SU-DHL-6 (cell line): ENCODE data around the gene BAD.
A peak's percentile ranks its signal among the peaks of the same experiment; 100 is the strongest.

ENCODE experiments used
- H2AFZ ChIP-seq: fragments of 200-600 bp; sonication (generic); 2 replicates; pipeline ENCODE4 v1.6.1; 2014; ENCODE audit warnings: low read depth, mild to moderate bottlenecking, moderate library complexity, mixed read lengths, antibody characterized with exemption, low read length; ENCODE audit not compliant: severe bottlenecking
- H3F3A ChIP-seq: fragments of 200-600 bp; shearing (Covaris generic); 2 replicates; pipeline ENCODE4 v1.6.0; 2016; ENCODE audit warnings: antibody characterized with exemption, mild to moderate bottlenecking; ENCODE audit not compliant: insufficient read depth
- H3K27ac ChIP-seq: fragments of 200-600 bp; sonication (generic); 2 replicates; pipeline ENCODE4 v1.5.1; 2016; ENCODE audit warnings: low read depth, mild to moderate bottlenecking, low read length, moderate library complexity, mixed read lengths
- H3K27me3 ChIP-seq: fragments of 200-600 bp; sonication (generic), shearing (Covaris generic); 2 replicates; pipeline ENCODE4 v1.6.0; 2014; ENCODE audit warnings: mild to moderate bottlenecking, low read length
- H3K36me3 ChIP-seq: fragments of 200-600 bp; sonication (generic); 2 replicates; pipeline ENCODE4 v1.6.1; 2014; ENCODE audit warnings: mild to moderate bottlenecking, low read length, mixed read lengths
- H3K4me2 ChIP-seq: fragments of 300-600, 200-600 bp; shearing (Covaris generic), sonication (generic); 2 replicates; pipeline ENCODE4 v1.6.0; 2014; ENCODE audit warnings: low read length, low read depth, mild to moderate bottlenecking; ENCODE audit not compliant: poor library complexity, severe bottlenecking
- H3K4me3 ChIP-seq: fragments of 200-600 bp; sonication (generic); 2 replicates; pipeline ENCODE4 v1.5.1; 2014; ENCODE audit warnings: antibody characterized with exemption, low read length, mild to moderate bottlenecking, mixed read lengths; ENCODE audit not compliant: insufficient read depth, poor library complexity, severe bottlenecking
- H3K79me2 ChIP-seq: fragments of 200-600 bp; sonication (generic); 2 replicates; pipeline ENCODE4 v1.6.1; 2014; ENCODE audit warnings: mild to moderate bottlenecking, low read length, moderate library complexity; ENCODE audit not compliant: insufficient read depth
- H3K9ac ChIP-seq: fragments of 200-600 bp; sonication (generic); 2 replicates; pipeline ENCODE4 v1.7.0; 2014; ENCODE audit warnings: mild to moderate bottlenecking, low read length
- H3K9me2 ChIP-seq: fragments of 200-600 bp; sonication (generic); replicated peaks from 2 replicates; pipeline ENCODE4 v1.6.1; 2014; ENCODE audit warnings: low read length; ENCODE audit not compliant: insufficient read depth
- H3K9me3 ChIP-seq: fragments of 200-600 bp; sonication (generic); 2 replicates; pipeline ENCODE4 v1.6.1; 2014; ENCODE audit warnings: low read length, mixed read lengths; ENCODE audit not compliant: insufficient read depth
- H4K20me1 ChIP-seq: fragments of 200-600 bp; sonication (generic); 2 replicates; pipeline ENCODE4 v1.6.1; 2014; ENCODE audit warnings: low read depth, mild to moderate bottlenecking, antibody characterized with exemption, low read length, moderate library complexity, mixed read lengths
- EZH2phosphoT487 ChIP-seq: fragments of 200-600 bp; sonication (generic), shearing (Covaris generic); conservative IDR thresholded peaks from 2 replicates; pipeline ENCODE4 v1.6.1; 2018; ENCODE audit warnings: mild to moderate bottlenecking, antibody characterized with exemption, low read length, moderate library complexity, mixed read lengths
- TF ChIP-seq, protein P1 (sequence below): fragments of 200-600 bp; sonication (generic); IDR thresholded peaks from one replicate; pipeline ENCODE4 v1.5.1; 2017; ENCODE audit warnings: antibody characterized with exemption, mild to moderate bottlenecking, low read length, moderate library complexity; ENCODE audit not compliant: insufficient read depth, poor library complexity, severe bottlenecking

The BAD gene

DNA sequence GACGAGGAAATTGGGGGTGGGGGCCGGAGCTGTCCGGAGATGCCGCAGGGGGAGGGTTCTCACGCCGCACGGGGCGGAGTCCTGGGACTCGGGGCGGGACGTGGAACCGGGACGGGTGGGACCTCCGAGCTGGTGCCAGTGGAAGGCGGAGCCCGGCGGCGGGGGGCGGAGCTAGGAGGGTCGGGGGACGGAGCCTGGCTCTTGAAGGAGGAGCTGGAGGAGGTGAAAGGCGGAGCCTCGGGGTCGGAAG is 43.3 kb downstream of the BAD start:
- peak overlapping the region; percentile 86 for H3K27ac ChIP-seq
- no peaks in the 10 kb centered on the region for H3K27me3 ChIP-seq
- H2AFZ ChIP-seq = no peak overlapping the region
- no peaks in the 10 kb centered on the region for H3K9me2 ChIP-seq
- no peaks in the 10 kb centered on the region for H3K9me3 ChIP-seq
- peak overlapping the region; percentile 61 for H3K4me3 ChIP-seq
- H3K4me2 ChIP-seq = peak overlapping the region; percentile 61
- H4K20me1 ChIP-seq = no peaks in the 10 kb centered on the region
- TF ChIP-seq, protein P1, sequence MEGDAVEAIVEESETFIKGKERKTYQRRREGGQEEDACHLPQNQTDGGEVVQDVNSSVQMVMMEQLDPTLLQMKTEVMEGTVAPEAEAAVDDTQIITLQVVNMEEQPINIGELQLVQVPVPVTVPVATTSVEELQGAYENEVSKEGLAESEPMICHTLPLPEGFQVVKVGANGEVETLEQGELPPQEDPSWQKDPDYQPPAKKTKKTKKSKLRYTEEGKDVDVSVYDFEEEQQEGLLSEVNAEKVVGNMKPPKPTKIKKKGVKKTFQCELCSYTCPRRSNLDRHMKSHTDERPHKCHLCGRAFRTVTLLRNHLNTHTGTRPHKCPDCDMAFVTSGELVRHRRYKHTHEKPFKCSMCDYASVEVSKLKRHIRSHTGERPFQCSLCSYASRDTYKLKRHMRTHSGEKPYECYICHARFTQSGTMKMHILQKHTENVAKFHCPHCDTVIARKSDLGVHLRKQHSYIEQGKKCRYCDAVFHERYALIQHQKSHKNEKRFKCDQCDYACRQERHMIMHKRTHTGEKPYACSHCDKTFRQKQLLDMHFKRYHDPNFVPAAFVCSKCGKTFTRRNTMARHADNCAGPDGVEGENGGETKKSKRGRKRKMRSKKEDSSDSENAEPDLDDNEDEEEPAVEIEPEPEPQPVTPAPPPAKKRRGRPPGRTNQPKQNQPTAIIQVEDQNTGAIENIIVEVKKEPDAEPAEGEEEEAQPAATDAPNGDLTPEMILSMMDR = no peak
- TF ChIP-seq EZH2phosphoT487 = no peak
- H3K36me3 ChIP-seq = no peaks in the 10 kb centered on the region
- peaks cover 21% of the 10 kb centered on the region for H3K79me2 ChIP-seq
- peak overlapping the region; percentile 72 for H3K9ac ChIP-seq
- peaks cover 54% of the 10 kb centered on the region for H3F3A ChIP-seq

DNA sequence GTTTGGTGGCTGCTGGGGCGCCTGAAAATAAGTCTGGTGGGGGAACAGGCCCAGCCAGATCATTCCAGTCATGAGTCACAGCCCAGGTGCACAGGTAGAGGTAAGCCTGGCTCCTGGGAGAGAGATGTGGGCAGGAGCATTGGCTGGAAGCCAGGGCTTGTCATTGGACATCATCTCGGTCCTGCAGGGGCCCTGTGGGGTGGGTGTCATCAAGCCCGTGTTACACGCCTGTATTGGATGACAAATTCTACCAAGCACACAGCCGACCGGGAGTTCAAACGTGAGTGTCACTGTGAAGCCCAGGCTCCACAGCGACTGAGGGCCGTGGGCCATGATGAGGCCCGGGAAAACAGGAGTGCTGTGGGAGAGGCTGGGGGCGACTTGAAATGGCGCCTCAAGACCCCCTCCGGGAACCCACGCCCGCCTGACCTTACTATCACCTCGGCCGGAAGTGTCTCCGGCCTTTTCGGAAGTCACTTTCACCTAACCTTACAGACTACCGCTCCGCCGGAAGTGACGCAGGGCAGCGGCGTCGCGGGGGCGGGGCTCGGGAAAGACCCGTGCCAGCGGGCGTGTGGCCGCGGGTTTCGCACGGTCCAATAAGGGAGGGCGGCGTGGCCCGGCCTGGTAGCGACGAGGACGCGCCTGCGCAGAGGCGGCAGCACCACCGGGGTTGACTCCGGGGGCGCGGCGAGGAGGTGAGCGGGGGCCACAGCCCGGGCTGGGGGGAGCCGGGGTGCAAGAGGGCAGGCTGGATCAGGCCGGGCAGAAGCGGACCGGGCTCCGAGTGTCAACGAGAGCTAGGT is 43.8 kb downstream of the BAD start, which contains the start of gene FKBP2:
FKBP2 (plus strand) TSS at position 661 of the 806 bp plus-strand sequence. CDS start 1,293 bp downstream, outside the sequence.
- no peaks in the 10 kb centered on the region for H3K9me2 ChIP-seq
- H3K79me2 ChIP-seq = peaks cover 16% of the 10 kb centered on the region
- H3K9me3 ChIP-seq = no peaks in the 10 kb centered on the region
- H4K20me1 ChIP-seq = no peaks in the 10 kb centered on the region
- peak within 1 kb of the TSS; percentile 93 for H3K4me2 ChIP-seq
- TF ChIP-seq EZH2phosphoT487 = no peak
- TF ChIP-seq, protein P1 = no peak
- H3K27me3 ChIP-seq = no peaks in the 10 kb centered on the region
- H3K36me3 ChIP-seq = no peaks in the 10 kb centered on the region
- peak within 1 kb of the TSS; percentile 86 for H3K27ac ChIP-seq
- peak within 1 kb of the TSS; percentile 78 for H3K4me3 ChIP-seq
- H2AFZ ChIP-seq = no peak within 1 kb of the TSS
- H3F3A ChIP-seq = peaks cover 50% of the 10 kb centered on the region
- peak within 1 kb of the TSS; percentile 72 for H3K9ac ChIP-seq

GRCh38 chr11:64239662-64240434 is 44.6 kb downstream of the BAD start:
- Histone ChIP-seq H2AFZ (no peak overlapping the region), H3K27me3 (no peaks in the 10 kb centered on the region), H4K20me1 (no peaks in the 10 kb centered on the region), H3K36me3 (no peaks in the 10 kb centered on the region), H3K9ac (peak overlapping the region; percentile 72), H3K4me3 (peak overlapping the region; percentile 61), H3K9me3 (no peaks in the 10 kb centered on the region), H3K79me2 (peaks cover 14% of the 10 kb centered on the region; the same call in 1 of the 2 replicates), H3K9me2 (no peaks in the 10 kb centered on the region), H3F3A (peaks cover 42% of the 10 kb centered on the region), H3K4me2 (peak overlapping the region; percentile 61), H3K27ac (peak overlapping the region; percentile 86)
- TF ChIP-seq EZH2phosphoT487 = no peak
